ENCODE data around the gene TRMT10A.

Gene TRMT10A

GRCh38 chr4:99563310-99564186 lies at the start of gene TRMT10A:
Gene TRMT10A (minus strand): TSS chr4:99564039. CDS start chr4:99559338, 4,701 bp downstream.
- DNase-seq: peak; percentile 94

GRCh38 chr4:99612704-99613103 lies 48.9 kb upstream of the TRMT10A start:
- DNase-seq: no peak

- DNase-seq: no peak
Observed at GRCh38 chr4:99612281-99612680, 48.4 kb upstream of the TRMT10A start.

GRCh38 chr4:99610605-99611175 lies 46.9 kb upstream of the TRMT10A start:
- no peak for DNase-seq

- no peak for DNase-seq
Observed at GRCh38 chr4:99608417-99608816, 44.6 kb upstream of the TRMT10A start.

GRCh38 chr4:99606716-99607115 lies 42.9 kb upstream of the TRMT10A start:
- no peak for DNase-seq

- no peak for DNase-seq
Observed at GRCh38 chr4:99594818-99595217, 31.0 kb upstream of the TRMT10A start.

- DNase-seq: no peak
Observed at GRCh38 chr4:99593781-99594641, 30.2 kb upstream of the TRMT10A start.

- DNase-seq: no peak
Observed at GRCh38 chr4:99591757-99592156, 27.9 kb upstream of the TRMT10A start.

- no peak for DNase-seq
Observed at GRCh38 chr4:99587803-99588202, 24.0 kb upstream of the TRMT10A start.

GRCh38 chr4:99587309-99587708 lies 23.5 kb upstream of the TRMT10A start:
- DNase-seq: no peak

- no peak for DNase-seq
Observed at GRCh38 chr4:99586797-99587196, 23.0 kb upstream of the TRMT10A start.

GRCh38 chr4:99586322-99586721 lies 22.5 kb upstream of the TRMT10A start:
- DNase-seq: no peak

GRCh38 chr4:99585516-99585915 lies 21.7 kb upstream of the TRMT10A start:
- no peak for DNase-seq

- DNase-seq: no peak
Observed at GRCh38 chr4:99578714-99579113, 14.9 kb upstream of the TRMT10A start.

GRCh38 chr4:99574530-99575324 lies 10.9 kb upstream of the TRMT10A start, which contains the start of gene MTTP:
Gene MTTP (plus strand): TSS chr4:99574824. CDS start chr4:99574910, 86 bp downstream.
- DNase-seq: no peak

- DNase-seq: no peak
Observed at GRCh38 chr4:99573735-99574368, 10.0 kb upstream of the TRMT10A start.

- no peak for DNase-seq
Observed at GRCh38 chr4:99572527-99573240, 8.8 kb upstream of the TRMT10A start.

- no peak for DNase-seq
Observed at GRCh38 chr4:99571883-99572282, 8.0 kb upstream of the TRMT10A start.

GRCh38 chr4:99564921-99565320 lies 1.1 kb upstream of the TRMT10A start:
- DNase-seq: no peak

GRCh38 chr4:99552872-99553271 lies 11.0 kb downstream of the TRMT10A start:
- DNase-seq: no peak
